Effector CD8-positive, alpha-beta T cell (primary cell): Measurements from ENCODE around the gene TMEM11.

Experiments used
- DNase-seq: peaks from one replicate; lab custom pipeline; 2025; lab: John Stamatoyannopoulos, UW

Gene TMEM11

GRCh38 chr17:21184570-21184969, 29.4 kb downstream of the TMEM11 start:
- no peak for DNase-seq

- DNase-seq: no peak
Observed at GRCh38 chr17:21183468-21183867, 30.5 kb downstream of the TMEM11 start.

- no peak for DNase-seq
Observed at GRCh38 chr17:21177854-21178600, 35.9 kb downstream of the TMEM11 start.

- DNase-seq: no peak
Observed at GRCh38 chr17:21177401-21177800, 36.6 kb downstream of the TMEM11 start.

GRCh38 chr17:21176773-21177395, 37.1 kb downstream of the TMEM11 start:
- no peak for DNase-seq

- no peak for DNase-seq
Observed at GRCh38 chr17:21174713-21175112, 39.2 kb downstream of the TMEM11 start.

- no peak for DNase-seq
Observed at GRCh38 chr17:21174186-21174585, 39.8 kb downstream of the TMEM11 start.

- DNase-seq: no peak
Observed at GRCh38 chr17:21173543-21173942, 40.4 kb downstream of the TMEM11 start.

- no peak for DNase-seq
Observed at GRCh38 chr17:21172846-21173245, 41.1 kb downstream of the TMEM11 start.

- DNase-seq: no peak
Observed at GRCh38 chr17:21171970-21172510, 41.9 kb downstream of the TMEM11 start.

- no peak for DNase-seq
Observed at GRCh38 chr17:21171309-21171922, 42.5 kb downstream of the TMEM11 start.

GRCh38 chr17:21170809-21171208, 43.2 kb downstream of the TMEM11 start:
- no peak for DNase-seq

- no peak for DNase-seq
Observed at GRCh38 chr17:21169496-21169895, 44.5 kb downstream of the TMEM11 start.

- no peak for DNase-seq
Observed at GRCh38 chr17:21168555-21168865, 45.5 kb downstream of the TMEM11 start.

- no peak for DNase-seq
Observed at GRCh38 chr17:21167303-21167702, 46.7 kb downstream of the TMEM11 start.

GRCh38 chr17:21166595-21167210, 47.3 kb downstream of the TMEM11 start:
- no peak for DNase-seq

- DNase-seq: no peak
Observed at GRCh38 chr17:21165922-21166594, 47.9 kb downstream of the TMEM11 start.

- DNase-seq: no peak
Observed at GRCh38 chr17:21164620-21165019, 49.3 kb downstream of the TMEM11 start.

GRCh38 chr17:21164216-21164615, 49.7 kb downstream of the TMEM11 start:
- no peak for DNase-seq

- DNase-seq: no peak
Observed at GRCh38 chr17:21163101-21163500, 50.9 kb downstream of the TMEM11 start.

- no peak for DNase-seq
Observed at GRCh38 chr17:21162394-21162775, 51.6 kb downstream of the TMEM11 start.
